Activated CD4-positive, alpha-beta T cell treated with anti-CD3 and anti-CD28 coated beads for 36 hours (primary cell): ENCODE measurements around the gene SLC7A6. TPM values are rescaled to one million over a fixed set of nuclear protein-coding genes. Genes with fewer than 3 reads are reported as not detected.

Experiments used
- ATAC-seq: fragments of 200-7000 bp; cut with Tn5 transposase; one replicate; pipeline ENCODE4 v1.10.0; 2021; ENCODE audit warnings: mild to moderate bottlenecking, moderate library complexity
- CTCF ChIA-PET: fragments of 350-600 bp; sonication (Branson Sonifier 250); formaldehyde crosslinking; loops from one replicate; lab custom pipeline; 2021; ENCODE audit warnings: antibody characterized with exemption; lab: Charles Lee
- POLR2A ChIA-PET: fragments of 350-600 bp; sonication (Branson Sonifier 250); formaldehyde crosslinking; loops from one replicate; lab custom pipeline; 2021; ENCODE audit warnings: antibody characterized with exemption, inconsistent platforms; lab: Charles Lee
- DNase-seq: peaks from one replicate; pipeline ENCODE4 v3.0.0-alpha.2; 2020
- H3K27ac Mint-ChIP-seq: one replicate; pipeline ENCODE4 v1.8.0; 2021; ENCODE audit warnings: mixed read lengths
- H3K27me3 Mint-ChIP-seq: one replicate; pipeline ENCODE4 v1.8.0; 2021; ENCODE audit warnings: mixed read lengths
- H3K36me3 Mint-ChIP-seq: one replicate; pipeline ENCODE4 v1.8.0; 2021; ENCODE audit warnings: low read depth, mixed read lengths
- H3K4me1 Mint-ChIP-seq: one replicate; pipeline ENCODE4 v1.8.0; 2021; ENCODE audit warnings: mixed read lengths
- H3K4me3 Mint-ChIP-seq: one replicate; pipeline ENCODE4 v1.8.0; 2021; ENCODE audit warnings: mild to moderate bottlenecking, moderate library complexity, mixed read lengths
- H3K9me3 Mint-ChIP-seq: one replicate; pipeline ENCODE4 v1.8.0; 2021; ENCODE audit warnings: low read depth, mixed read lengths
- intact Hi-C, 2 experiments: fragments of 100-400 bp; cut with DNase I in 1 of 2; cut with micrococcal nuclease in 1 of 2; formaldehyde crosslinking; loops; one replicate each; pipeline versions ENCODE4 v1.14.2 to v1.15.1; 2022 to 2024; cut with DNase I, micrococcal nuclease
- total RNA-seq, 2 experiments: library from RNA; stranded (reverse); gene quantifications; one replicate each; pipeline ENCODE4 v1.2.3, GENCODE V29; 2021

The SLC7A6 gene
- total RNA-seq, 2 experiments from 2014 or later: 55.7 to 58.7 TPM

- POLR2A ChIA-PET: no interaction called here
- no peak overlapping the region for H3K4me3 Mint-ChIP-seq
- no peaks in the 10 kb centered on the region for H3K36me3 Mint-ChIP-seq
- CTCF ChIA-PET: interaction anchor here (1.0 to 2.7 kb wide), 2 partner anchors 61 to 142 kb away, joined by 3 to 13 read pairs; no protein-coding TSS in a partner anchor
- peaks cover 40% of the 10 kb centered on the region for H3K4me1 Mint-ChIP-seq
- no peak overlapping the region for H3K27ac Mint-ChIP-seq
- ATAC-seq (no peak), DNase-seq (no peak)
- intact Hi-C loops: loop anchor here (5.0 kb wide), 1 partner anchor 298 kb away; the partner anchor contains the start of gene PSMB10 (in 2 of the 2)
- no peaks in the 10 kb centered on the region for H3K27me3 Mint-ChIP-seq
- H3K9me3 Mint-ChIP-seq: no peaks in the 10 kb centered on the region
Measured at GRCh38 chr16:68235108-68235886, 29.0 kb upstream of the SLC7A6 start.

- peak within 1 kb of the TSS; percentile 76 for H3K27ac Mint-ChIP-seq
- POLR2A ChIA-PET: interaction anchor here (1.3 kb wide), 1 partner anchor 156 kb away, joined by 3 read pairs; no protein-coding TSS in a partner anchor
- CTCF ChIA-PET: interaction anchor here (1.0 to 2.7 kb wide), 2 partner anchors 62 to 142 kb away, joined by 3 to 13 read pairs; no protein-coding TSS in a partner anchor
- H3K36me3 Mint-ChIP-seq: no peaks in the 10 kb centered on the region
- H3K9me3 Mint-ChIP-seq: no peaks in the 10 kb centered on the region
- DNase-seq (no peak), ATAC-seq (no peak)
- intact Hi-C loops: loop anchor here (2.0 to 5.0 kb wide), 2 partner anchors 299 to 429 kb away; partner anchors contain the start of genes PSMB10 (in 2 of the 2), RANBP10 (in 1 of the 2) and TSNAXIP1 (in 1 of the 2)
- H3K4me3 Mint-ChIP-seq: peak within 1 kb of the TSS; percentile 83
- H3K4me1 Mint-ChIP-seq: peaks cover 40% of the 10 kb centered on the region
- H3K27me3 Mint-ChIP-seq: no peaks in the 10 kb centered on the region
Measured at GRCh38 chr16:68235887-68236136, 28.5 kb upstream of the SLC7A6 start, which contains the start of gene ESRP2. Gene ESRP2, minus strand, starts transcription at chr16:68236127. Its CDS starts 82 bp downstream, at chr16:68236045.

GRCh38 chr16:68236137-68236825 lies 28.0 kb upstream of the SLC7A6 start:
- ChIA-PET POLR2A (interaction anchor here (0.6 to 1.3 kb wide), 4 partner anchors 28 to 171 kb away, joined by 3 read pairs; partner anchors contain the start of gene SLC7A6), CTCF (interaction anchor here (0.6 to 2.7 kb wide), 7 partner anchors 25 to 142 kb away, joined by 3 to 13 read pairs (median 3); partner anchors contain the start of gene SLC7A6)
- intact Hi-C loops: loop anchor here (2.0 to 5.0 kb wide), 2 partner anchors 299 to 429 kb away; partner anchors contain the start of genes PSMB10 (in 2 of the 2), RANBP10 (in 1 of the 2) and TSNAXIP1 (in 1 of the 2)
- ATAC-seq (no peak), DNase-seq (peak; percentile 62)
- peak overlapping the region; percentile 76 for H3K27ac Mint-ChIP-seq
- H3K36me3 Mint-ChIP-seq: no peaks in the 10 kb centered on the region
- H3K27me3 Mint-ChIP-seq: no peaks in the 10 kb centered on the region
- peak overlapping the region; percentile 83 for H3K4me3 Mint-ChIP-seq
- H3K4me1 Mint-ChIP-seq: peaks cover 40% of the 10 kb centered on the region
- no peaks in the 10 kb centered on the region for H3K9me3 Mint-ChIP-seq

GRCh38 chr16:68236826-68237242 lies 27.5 kb upstream of the SLC7A6 start:
- intact Hi-C loops: loop anchor here (1.0 to 5.0 kb wide), 6 partner anchors 8 to 430 kb away; partner anchors contain the start of genes PLA2G15 (in 2 of the 2), PSMB10 (in 2 of the 2), NFATC3 (in 1 of the 2) and RANBP10 (in 1 of the 2)
- POLR2A ChIA-PET: interaction anchor here (0.6 to 1.4 kb wide), 7 partner anchors 26 to 890 kb away, joined by 3 to 4 read pairs (median 3); partner anchors contain the start of genes RANBP10, SLC7A6 and TSNAXIP1
- CTCF ChIA-PET: interaction anchor here (0.6 to 2.7 kb wide), 8 partner anchors 25 to 143 kb away, joined by 3 to 13 read pairs (median 3); partner anchors contain the start of gene SLC7A6
- no peaks in the 10 kb centered on the region for H3K27me3 Mint-ChIP-seq
- DNase-seq (peak; percentile 45), ATAC-seq (no peak)
- H3K27ac Mint-ChIP-seq: peak overlapping the region; percentile 76
- peaks cover 40% of the 10 kb centered on the region for H3K4me1 Mint-ChIP-seq
- H3K36me3 Mint-ChIP-seq: no peaks in the 10 kb centered on the region
- H3K9me3 Mint-ChIP-seq: no peaks in the 10 kb centered on the region
- H3K4me3 Mint-ChIP-seq: peak overlapping the region; percentile 83

- peak; percentile 79 for ATAC-seq
- H3K27ac Mint-ChIP-seq: peak overlapping the region; percentile 86
Measured at GRCh38 chr16:68237243-68238028, 26.9 kb upstream of the SLC7A6 start.

GRCh38 chr16:68238029-68238345 lies 26.3 kb upstream of the SLC7A6 start:
- Mint-ChIP-seq H3K27me3 (no peaks in the 10 kb centered on the region), H3K4me3 (peak overlapping the region; percentile 83), H3K27ac (peak overlapping the region; percentile 86), H3K4me1 (peaks cover 35% of the 10 kb centered on the region), H3K36me3 (no peaks in the 10 kb centered on the region), H3K9me3 (no peaks in the 10 kb centered on the region)
- ATAC-seq: peak; percentile 14
- CTCF ChIA-PET: interaction anchor here (1.0 to 1.4 kb wide), 2 partner anchors 20 to 24 kb away, joined by 5 read pairs; no protein-coding TSS in a partner anchor
- POLR2A ChIA-PET: interaction anchor here (1.4 kb wide), 1 partner anchor 431 kb away, joined by 3 read pairs; the partner anchor contains the start of genes RANBP10 and TSNAXIP1
- intact Hi-C loops: loop anchor here (5.0 kb wide), 1 partner anchor 301 kb away; the partner anchor contains the start of gene PSMB10 (in 2 of the 2)
- DNase-seq: no peak

More at GRCh38 chr16:68237243-68238028, 26.9 kb upstream of the SLC7A6 start:
- CTCF ChIA-PET: interaction anchor here (0.6 to 2.7 kb wide), 7 partner anchors 24 to 241 kb away, joined by 3 to 13 read pairs (median 3); partner anchors contain the start of gene SLC7A6
- intact Hi-C loops: loop anchor here (1.0 to 5.0 kb wide), 6 partner anchors 8 to 431 kb away; partner anchors contain the start of genes PLA2G15 (in 2 of the 2), PSMB10 (in 2 of the 2), NFATC3 (in 1 of the 2) and RANBP10 (in 1 of the 2)
- no peaks in the 10 kb centered on the region for H3K9me3 Mint-ChIP-seq
- H3K4me1 Mint-ChIP-seq: peaks cover 40% of the 10 kb centered on the region
- peak overlapping the region; percentile 83 for H3K4me3 Mint-ChIP-seq
- no peaks in the 10 kb centered on the region for H3K36me3 Mint-ChIP-seq
- peak; percentile 96 for DNase-seq
- no peaks in the 10 kb centered on the region for H3K27me3 Mint-ChIP-seq
- POLR2A ChIA-PET: interaction anchor here (0.8 to 1.4 kb wide), 5 partner anchors 26 to 891 kb away, joined by 3 to 4 read pairs (median 3); partner anchors contain the start of genes RANBP10 and TSNAXIP1

DNA sequence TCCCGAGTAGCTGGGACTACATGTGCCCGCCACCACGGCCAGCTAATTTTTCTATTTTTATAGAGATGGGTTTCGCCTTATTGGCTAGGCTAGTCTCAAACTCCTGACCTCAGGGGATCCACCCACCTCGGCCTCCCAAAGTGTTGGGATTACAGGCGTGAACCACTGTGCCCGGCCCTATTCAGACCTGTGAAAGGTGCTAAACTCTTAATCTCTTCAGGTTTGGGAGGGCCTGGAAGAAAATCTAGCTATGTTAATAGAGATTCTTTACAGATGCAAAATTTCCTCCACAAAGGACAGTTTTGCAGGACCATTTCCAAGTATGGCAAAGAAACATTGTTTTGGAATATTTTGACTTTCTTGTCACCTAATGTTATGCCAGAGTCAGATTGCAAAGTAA lies 22.2 kb upstream of the SLC7A6 start:
- no peaks in the 10 kb centered on the region for H3K27me3 Mint-ChIP-seq
- ATAC-seq (no peak), DNase-seq (no peak)
- no peak overlapping the region for H3K27ac Mint-ChIP-seq
- ChIA-PET POLR2A (no interaction called here), CTCF (interaction anchor here (0.7 to 3.1 kb wide), 7 partner anchors 8 to 90 kb away, joined by 3 to 16 read pairs (median 5); partner anchors contain the start of gene SLC7A6)
- peaks cover 2% of the 10 kb centered on the region for H3K36me3 Mint-ChIP-seq
- intact Hi-C loops: no loop called here
- peaks cover 30% of the 10 kb centered on the region for H3K4me1 Mint-ChIP-seq
- no peak overlapping the region for H3K4me3 Mint-ChIP-seq
- no peaks in the 10 kb centered on the region for H3K9me3 Mint-ChIP-seq

DNA sequence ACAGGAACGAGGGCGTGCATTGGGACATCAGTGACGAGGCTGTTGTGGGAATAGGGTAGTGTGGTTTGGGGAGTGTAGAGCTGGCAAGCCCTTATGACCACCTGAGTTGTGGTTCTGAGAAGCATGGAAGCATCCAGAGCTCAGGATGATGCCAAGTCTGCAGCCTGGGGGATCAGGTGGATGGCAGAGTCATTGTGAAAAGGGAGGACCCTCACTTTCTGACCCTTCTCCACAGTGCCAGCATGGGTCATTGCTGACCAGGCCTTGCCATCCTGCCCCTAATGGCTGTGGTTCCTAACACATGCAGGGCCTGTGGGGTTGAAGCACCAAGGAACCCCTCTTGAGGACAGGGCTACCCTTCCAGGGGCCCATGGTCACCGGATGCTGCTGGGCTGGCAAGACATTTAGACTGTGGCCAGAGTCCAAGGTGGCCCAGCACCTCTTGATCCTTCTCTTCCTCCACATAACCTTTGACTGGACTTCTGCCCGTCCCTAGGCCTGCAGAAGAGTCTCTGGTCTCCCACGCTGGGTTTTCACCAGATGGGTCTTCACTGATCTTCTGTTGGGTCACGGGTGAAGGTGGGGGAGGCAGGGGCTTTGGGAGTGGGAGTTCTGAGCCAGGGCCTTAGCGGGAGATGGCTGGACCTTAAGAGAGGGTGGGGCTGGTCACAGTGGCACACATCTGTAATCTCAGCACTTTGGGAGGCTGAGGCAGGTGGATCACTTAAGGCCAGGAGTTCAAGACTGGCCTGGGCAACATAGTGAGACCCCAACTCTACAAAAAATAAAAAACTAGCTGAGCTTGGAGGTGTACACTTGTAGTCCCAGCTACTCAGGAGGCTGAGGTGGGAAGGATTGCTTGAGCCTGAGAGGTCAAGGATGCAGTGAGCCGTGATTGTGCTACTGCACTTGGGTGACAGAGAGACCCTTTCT lies 21.1 kb upstream of the SLC7A6 start:
- Mint-ChIP-seq H3K9me3 (no peaks in the 10 kb centered on the region), H3K36me3 (peaks cover 2% of the 10 kb centered on the region), H3K27me3 (no peaks in the 10 kb centered on the region), H3K27ac (no peak overlapping the region), H3K4me1 (peaks cover 25% of the 10 kb centered on the region), H3K4me3 (no peak overlapping the region)
- ChIA-PET CTCF (interaction anchor here (0.6 to 3.4 kb wide), 6 partner anchors 15 to 1057 kb away, joined by 3 to 23 read pairs (median 10); partner anchors contain the start of gene SLC7A6), POLR2A (no interaction called here)
- intact Hi-C loops: no loop called here
- DNase-seq (no peak), ATAC-seq (no peak)

DNA sequence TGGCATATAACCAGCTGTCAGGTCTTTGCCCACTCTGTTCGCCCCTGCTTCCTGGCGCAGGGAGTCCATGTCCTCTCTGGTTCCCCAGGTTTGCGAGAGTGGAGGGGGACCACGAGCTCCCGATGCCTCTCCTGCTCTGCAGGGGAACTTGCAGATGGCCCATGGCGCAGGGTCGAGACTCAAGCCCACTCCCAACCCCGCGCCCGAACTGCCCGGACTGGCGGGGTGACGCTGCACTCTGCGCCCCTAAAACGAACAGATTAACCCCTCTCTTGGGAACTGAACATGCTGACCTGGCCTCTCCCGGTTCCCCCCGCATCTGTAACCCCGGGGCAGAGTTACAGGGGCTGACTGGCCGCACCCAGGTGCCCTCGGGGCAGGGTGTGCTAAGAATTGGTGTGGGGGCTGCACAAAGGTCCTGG lies 19.8 kb upstream of the SLC7A6 start:
- Mint-ChIP-seq H3K4me3 (peak overlapping the region; percentile 88), H3K27me3 (no peaks in the 10 kb centered on the region), H3K36me3 (peaks cover 2% of the 10 kb centered on the region), H3K9me3 (no peaks in the 10 kb centered on the region), H3K4me1 (peaks cover 20% of the 10 kb centered on the region), H3K27ac (peak overlapping the region; percentile 83)
- DNase-seq: no peak
- intact Hi-C loops: loop anchor here in 1 of 2 experiments (2.0 kb wide), 1 partner anchor 16 kb away; no protein-coding TSS in a partner anchor
- CTCF ChIA-PET: interaction anchor here (0.6 to 3.4 kb wide), 7 partner anchors 17 to 277 kb away, joined by 3 to 23 read pairs (median 3); partner anchors contain the start of gene SLC7A6
- POLR2A ChIA-PET: no interaction called here
- ATAC-seq: no peak
